Limb (tissue), 2 donors: Measurements from ENCODE around the gene BLOC1S4.

Experiments used
- DNase-seq, 2 donors: peaks; one replicate each; pipeline ENCODE4 v3.0.0-alpha.2; 2016; ENCODE audit errors: extremely low spot score in 2 of 2

BLOC1S4 gene

DNA sequence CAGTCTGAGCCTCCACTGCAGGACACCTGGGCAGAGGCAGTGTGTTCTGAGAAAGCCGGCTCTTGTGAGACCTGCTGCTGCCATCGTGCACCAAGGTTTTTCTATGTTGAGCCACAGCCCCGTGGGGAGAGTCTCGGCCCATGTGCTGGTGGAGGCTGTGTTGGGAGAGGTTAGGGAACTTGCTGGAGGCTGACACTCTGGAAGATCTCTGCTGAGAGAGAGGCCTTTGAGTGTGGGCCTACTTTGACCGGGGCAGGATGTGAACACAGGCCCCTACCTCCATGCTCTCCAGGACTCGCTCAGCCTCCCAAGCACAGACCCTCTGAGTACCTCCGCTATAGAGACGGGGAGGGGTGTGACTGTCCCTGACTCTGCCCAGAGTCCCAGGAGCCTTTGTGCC lies 23.6 kb upstream of the BLOC1S4 start:
- DNase-seq = no peak

DNA sequence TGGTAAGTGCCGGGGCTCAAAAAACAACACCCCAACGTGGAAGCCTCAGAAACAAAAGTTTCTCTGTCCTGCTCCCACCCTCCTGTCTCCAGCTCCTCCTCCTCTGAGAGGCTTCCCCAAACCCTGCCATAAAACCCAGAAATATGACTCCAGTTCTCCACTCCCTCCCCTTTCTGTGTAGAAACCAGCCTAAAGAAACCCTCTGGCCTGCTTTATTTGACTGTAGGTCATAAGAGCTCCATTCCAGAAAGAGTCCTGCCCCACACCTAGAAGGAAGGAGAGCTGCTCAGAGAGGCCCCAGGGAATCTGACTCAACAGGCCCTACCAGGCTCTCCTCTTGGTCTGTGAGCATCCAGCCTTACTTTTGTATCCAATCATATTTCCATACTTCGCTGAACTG lies 23.2 kb upstream of the BLOC1S4 start:
- DNase-seq = no peak

DNA sequence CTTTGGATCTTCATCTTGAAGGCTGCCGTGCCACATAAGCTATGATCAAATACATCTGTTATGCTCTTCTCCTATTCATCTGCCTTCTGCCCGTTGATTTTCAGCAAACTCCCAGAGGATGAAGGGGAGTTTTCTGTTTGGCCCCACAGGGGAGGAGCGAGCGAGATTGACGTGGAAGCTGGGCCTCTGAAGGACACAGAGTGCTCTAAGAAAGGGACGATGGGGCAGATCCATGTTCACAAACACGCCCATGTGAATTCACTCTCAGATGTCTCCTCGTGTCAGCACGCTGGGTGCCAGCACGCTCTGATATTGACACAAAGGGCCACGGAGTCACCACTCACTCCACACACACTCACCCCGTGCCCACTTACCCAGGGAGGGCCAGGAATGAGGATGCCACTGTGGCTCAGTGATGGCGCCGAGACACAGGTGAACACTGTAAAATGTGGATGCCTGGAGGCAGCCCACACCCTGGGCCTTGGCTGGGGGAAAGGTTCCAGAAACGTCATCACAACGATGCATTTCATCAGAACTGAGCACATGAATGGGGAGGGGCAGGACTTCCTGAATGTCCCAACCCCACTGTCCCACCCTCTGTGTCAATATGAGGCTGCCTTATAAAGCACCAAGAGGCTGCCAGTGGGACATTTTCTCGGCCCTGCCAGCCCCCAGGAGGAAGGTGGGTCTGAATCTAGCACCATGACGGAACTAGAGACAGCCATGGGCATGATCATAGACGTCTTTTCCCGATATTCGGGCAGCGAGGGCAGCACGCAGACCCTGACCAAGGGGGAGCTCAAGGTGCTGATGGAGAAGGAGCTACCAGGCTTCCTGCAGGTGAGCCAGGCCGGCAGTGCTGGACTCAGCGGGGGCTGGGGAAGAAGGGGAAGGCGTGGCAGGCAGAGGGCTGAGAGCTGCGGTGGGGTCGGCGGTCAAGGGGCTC lies 22.5 kb upstream of the BLOC1S4 start, which contains the start of gene S100P:
S100P (plus strand) TSS at position 648 of the 946 bp plus-strand sequence; CDS start at position 703, 55 bp downstream.
- no peak for DNase-seq

DNA sequence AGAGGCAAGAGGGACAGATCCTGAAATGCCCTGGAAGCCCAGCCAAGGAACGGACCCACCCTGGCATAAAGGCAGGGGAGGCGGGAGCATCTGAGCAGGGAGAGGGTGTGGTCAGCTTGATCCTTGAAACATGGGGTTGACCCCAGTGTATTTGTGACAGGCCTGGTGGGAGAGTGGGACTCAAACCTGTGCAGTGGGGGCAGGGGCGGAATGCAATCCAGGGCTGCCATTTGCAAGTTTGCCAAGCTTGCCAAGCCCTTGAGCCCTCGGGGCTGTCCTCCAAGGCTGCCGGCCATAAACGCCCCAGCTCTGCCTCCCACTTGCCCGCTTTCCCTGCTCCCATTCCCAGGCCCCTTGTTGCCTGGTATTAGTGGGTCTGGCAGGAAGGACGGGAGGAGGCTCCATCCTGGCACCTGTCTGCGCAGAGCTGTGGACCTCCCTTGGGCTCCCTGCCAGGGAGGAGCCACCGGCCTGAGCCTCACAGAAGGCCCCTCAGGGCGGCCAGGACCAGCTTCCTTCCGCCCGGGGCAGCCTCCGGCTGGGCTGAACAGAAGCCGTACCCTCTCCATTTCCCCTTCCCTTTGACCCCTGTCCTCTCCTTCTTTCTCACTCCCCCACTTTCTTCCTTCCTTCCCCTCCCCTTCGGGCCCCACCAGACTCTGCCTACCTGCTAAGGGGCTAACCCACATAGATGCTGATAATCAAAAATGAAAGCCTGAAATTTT lies 21.6 kb upstream of the BLOC1S4 start:
- DNase-seq = no peak

DNA sequence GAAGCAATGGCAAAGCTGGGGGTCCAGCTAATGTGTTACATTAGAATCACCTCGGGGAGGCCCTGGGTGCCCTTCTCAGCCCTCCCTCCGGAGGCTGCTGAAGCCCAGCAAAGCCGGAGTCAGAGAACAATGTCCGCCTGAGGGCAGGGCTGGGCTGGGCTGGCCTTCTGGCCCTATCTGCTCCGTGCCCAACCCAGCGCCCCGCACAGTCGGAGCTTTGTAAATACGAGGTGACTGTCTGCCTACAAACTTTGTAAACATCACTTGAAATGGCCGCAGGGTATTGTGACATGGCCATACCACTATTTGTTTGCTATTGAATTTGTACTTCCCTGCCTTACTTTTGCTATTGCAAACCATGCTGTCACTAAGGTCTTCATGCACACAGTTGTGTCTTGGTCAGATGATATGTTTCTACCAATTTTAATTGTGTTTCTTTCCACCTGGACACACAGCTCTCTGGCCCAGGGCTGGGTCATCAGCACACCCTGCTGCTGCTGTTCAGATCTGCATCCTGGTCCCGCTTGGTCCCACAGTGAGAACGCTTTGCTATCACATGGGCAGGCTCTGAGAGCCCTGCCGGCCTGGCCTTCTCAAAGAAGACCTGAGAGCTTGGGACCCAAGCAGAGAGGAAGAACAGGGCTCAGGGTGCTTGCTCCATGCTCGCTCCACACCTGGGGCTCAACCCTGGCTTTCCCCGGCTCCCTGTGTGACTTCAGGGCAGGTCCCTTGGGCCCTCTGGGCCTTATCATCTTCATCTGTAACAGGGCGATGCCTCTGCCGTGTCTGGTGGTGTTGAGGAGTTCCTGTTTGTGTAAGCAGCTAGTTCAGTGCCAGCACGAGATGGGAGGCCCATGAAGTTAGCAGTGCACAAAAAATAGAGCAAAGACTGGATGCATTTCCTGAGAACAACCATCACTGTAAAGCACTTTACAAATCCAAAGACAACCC lies 20.0 kb upstream of the BLOC1S4 start:
- DNase-seq = no peak

DNA sequence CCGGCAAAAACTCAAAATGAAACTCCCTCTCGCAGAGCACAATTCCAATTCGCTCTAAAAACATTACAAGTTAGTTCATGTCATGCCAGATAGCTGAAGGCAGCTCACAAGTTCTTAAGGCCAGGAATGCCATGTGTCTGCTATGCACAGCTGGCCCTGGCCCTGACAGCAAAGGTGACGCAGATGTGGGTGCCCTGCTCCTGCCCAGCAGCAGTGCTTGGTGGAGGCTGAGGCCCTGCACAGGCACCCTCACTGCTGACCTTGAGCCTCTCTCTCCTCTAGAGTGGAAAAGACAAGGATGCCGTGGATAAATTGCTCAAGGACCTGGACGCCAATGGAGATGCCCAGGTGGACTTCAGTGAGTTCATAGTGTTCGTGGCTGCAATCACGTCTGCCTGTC lies 19.4 kb upstream of the BLOC1S4 start:
- DNase-seq = no peak

DNA sequence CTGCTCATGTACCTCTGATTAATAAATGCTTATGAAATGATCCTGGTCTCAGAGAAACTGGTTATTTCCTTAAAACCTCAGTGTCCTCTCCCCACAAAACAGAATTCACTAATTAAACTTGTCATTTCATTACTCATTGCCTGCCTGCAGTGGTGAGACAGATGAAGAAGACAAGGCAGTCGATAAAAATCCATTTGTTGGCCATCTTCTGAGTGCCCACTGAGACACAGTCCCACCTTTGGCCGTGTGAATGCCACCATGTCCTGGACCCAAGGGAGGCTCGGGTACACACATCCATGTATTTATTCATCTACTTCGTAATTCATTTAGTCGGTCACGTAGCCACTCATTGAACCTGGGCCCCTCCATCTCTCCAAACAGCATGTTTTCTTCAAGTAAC lies 18.8 kb upstream of the BLOC1S4 start:
- DNase-seq = no peak

DNA sequence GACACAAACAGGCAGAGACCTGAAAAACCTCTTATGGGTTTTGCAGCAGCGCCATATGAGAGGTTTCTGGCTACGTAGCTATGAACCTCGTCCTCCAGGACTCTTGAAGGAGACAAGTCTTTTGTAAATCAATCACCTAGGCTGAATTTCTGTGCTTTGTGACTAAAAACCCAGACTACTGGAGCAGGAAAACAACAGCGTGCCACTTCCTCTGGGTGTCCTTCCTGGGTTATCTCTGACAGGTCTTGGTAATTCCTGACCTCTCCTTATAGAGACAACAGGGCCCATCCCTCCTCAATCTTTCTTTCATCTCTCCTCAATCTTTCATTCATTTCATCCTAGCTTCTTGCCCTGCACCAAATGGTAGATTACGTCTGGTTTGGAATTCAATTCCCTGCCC lies 16.6 kb upstream of the BLOC1S4 start:
- DNase-seq = no peak

DNA sequence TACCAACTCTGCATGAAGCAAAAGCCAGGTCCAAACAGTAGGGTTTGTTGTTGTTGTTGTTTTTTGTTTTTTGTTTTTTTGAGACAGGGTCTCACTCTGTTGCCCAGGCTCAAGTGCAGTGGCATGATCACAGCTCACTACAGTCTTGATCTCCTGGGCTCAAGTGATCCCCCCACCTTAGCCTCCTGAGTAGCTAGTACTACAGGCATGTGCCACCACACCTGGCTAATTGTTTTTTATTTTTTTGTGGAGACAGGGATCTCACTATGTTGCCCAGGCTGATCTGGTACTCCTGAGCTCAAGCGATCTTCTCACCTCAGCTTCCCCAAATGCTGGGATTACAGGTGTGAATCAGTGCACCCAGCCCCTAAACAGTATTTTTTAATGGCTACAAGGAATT lies 16.1 kb upstream of the BLOC1S4 start:
- DNase-seq = no peak

DNA sequence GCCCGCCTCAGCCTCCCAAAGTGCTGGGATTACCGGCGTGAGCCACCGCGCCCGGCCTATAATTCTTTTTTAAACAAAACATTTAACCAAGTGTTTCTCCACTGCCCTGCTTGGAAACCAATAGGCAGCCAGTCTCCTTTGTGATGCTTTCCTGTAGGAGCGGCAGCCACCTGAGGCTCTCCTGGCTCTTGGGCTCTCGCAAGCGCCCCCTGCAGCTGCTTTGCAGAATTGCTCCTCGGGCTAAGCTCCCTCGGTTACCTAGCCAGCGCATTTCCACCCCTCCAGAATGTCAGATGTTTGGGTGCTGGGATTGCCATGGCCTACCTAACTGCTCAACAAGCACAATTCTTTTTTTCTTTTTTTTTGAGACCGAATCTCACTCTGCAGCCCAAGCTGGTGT lies 14.6 kb upstream of the BLOC1S4 start:
- DNase-seq = no peak

DNA sequence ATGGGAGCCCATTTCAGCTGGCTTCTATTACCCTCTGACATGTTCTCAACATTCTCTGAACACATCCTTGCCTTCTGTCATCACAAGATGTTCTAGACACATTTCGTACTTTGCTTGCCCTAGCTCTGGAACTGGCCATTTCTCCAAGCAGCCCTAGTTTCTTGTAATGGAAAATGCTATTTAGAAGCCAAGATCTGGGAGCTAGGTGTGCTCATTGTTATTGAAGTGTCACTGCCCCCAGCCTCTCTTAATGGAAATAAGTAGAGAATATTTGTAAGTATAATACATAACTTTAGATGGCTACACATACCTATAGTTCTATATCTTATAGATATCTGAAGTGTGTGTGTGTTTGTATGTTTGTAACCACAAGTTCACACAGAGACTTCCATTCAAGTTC lies 13.2 kb upstream of the BLOC1S4 start:
- DNase-seq = no peak

DNA sequence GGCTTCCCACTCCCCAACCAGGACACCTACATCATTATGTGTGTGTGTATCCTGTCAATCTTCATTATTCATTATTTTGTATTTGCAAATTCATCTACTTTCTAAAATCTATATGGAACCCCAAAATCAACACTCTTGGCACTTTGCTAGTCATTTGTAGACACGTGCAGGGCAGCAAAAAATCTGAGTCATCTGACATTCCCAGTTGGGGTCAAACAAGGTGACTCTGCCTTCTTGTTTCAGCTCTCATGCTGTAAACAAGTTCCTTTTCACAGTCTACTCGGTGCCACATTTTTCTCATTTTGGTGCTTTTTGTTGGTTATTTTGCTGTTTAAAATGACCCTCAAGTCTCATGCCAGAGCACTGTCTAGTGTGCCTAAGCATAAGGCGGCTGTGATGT lies 12.2 kb upstream of the BLOC1S4 start:
- DNase-seq = no peak

DNA sequence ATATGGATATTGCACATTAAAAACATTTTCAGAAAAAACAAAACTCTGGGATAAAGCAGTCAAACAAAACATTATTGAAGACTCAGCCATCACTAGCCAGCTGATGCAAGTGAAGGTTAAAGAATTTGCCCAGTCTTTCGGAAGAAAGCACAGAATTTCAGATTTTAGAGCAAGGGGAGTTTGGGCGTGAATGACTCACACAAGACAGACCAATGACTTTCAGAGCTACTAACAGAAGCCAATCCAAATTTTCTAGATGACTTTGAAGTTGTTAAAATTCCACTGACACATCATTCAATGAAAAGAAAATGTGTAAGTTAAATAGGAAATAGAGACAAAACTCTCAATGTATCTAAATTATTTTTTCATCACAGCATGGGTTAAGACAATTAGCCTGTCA lies 10.3 kb upstream of the BLOC1S4 start:
- no peak for DNase-seq

DNA sequence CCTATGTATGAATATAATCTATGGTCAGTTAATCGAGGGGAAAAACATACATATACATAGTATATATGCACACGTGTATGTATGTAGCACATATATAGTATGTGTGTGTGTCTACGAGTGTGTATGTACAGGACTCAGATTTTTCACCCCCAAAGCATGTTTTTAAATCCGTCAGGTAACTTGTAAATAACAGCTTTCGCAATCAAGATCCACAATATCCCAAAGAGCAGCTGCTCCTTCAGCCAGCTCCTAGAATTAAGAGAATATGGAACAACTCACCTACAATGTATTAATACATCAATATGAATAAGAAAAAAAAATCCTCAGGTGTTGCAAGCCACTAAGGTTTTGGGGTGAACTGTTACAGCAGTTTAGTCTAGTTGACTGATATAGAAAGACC lies 9.8 kb upstream of the BLOC1S4 start:
- no peak for DNase-seq

DNA sequence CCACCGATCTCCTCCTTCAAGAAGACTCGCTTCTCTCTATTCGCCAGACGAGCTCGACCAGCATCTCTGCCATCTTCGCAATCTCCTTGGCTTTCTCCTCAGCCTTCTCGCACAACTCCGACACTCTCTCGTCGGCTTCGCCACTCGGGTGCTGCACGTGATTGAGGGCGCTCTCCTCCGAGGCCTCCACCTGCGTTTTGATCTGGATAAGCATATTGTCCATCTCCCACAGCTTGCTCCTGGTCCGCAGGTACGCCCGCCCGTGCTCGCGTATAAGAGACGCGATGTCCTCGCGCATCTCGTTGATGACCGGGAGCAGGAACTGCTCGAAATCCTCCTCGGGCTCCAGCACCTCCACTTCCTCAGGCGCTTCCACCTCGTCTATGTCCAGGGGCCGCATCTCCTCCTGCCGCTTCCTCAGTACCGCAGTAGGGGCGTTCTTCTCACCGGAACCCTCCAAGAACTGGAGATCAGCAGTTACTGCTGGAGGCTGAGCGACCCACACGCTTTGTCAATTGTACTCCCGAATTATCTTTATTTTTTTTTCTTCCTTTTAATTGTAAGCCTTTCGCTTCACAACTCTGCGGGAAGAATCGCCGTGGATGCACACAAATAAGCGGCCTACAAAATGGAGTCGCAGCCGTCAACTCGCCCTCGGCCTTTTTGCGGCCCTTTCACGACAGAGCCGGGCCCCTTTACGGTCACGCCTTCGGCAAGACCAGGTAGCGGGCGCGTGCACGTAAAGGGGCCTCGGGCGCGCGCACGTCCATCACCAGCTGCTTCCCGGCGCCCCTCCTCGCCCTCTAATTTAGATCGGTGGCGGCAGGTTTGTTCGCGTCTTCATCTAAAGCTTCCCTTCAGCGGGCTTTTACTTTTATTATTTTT lies 6.5 kb upstream of the BLOC1S4 start, which contains the start of gene MRFAP1L1:
MRFAP1L1 (minus strand) TSS at position 636 of the 885 bp plus-strand sequence; CDS start at position 400, 236 bp downstream.
- peak; percentile 97 to 98 for DNase-seq

DNA sequence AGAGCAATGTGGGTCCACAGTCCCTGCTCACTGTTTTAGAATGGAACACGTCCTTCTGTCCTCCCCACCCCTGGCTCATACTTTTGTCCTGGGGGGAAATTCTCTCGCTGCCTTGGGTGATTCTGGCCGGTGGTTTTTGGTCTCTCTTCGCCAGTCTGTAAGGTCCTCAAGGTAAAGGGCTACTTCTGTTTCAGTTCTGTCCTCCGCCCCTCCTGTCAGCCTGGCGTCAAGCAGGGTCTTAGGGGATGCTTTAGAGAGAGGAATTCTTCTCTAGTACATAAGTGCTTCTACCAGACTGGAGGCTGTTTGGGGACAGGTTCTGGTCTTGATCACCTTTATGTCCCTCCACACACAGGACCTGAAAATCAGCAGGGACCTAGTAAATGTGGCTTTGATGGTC lies 5.7 kb upstream of the BLOC1S4 start:
- DNase-seq = no peak

DNA sequence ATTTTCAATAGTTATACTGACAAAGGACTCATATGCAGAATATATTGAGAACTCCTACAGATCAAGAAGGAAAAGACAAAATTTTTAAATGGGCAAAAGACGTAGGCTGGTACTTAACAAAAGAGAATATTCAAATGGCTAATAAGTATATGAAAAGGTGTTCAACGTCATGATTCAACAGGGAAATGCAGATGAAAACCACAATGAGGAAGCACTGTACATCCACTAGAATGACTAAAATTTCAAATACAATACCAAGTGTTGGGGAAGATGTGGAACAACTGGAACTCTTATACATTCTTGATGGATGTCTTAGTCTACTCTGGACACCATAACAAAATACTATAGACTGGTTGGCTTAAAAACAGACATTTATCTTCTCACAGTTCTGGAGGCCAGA lies 5.0 kb upstream of the BLOC1S4 start:
- DNase-seq = no peak

DNA sequence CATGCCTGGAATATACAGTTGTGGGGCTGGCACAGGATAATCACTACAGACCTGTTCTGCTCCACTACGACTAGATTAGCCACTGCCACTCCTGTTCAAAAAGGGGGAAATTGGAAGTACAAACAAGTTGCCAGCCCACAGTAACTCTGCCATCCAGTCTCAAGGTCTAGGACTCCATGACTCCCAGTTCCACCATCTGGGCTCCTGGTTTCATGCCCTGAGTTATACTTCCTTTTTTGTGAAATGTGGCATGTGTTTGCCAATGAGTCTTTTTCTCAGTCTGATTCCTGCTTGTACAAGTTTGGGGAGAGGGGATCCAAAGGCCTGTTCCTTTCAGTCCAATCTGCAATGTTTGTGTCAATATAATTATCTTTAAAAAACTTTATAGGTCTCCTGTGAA lies 1.0 kb upstream of the BLOC1S4 start:
- no peak for DNase-seq

DNA sequence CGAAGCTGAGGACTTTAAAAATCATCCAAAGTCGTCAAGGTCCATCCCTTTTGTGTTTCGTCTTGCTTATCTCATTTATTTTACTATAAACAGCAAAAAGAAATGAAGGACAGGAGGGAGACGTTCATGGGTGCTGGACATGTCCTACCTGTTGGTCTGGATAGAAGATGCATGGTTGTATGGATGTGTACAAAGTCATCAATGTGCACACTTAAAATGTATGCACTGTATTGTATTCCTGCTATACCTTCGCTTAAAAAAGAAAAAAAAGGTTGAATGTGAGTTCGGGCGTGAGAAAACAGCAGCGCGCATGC lies 313 bp upstream of the BLOC1S4 start:
- DNase-seq = no peak

DNA sequence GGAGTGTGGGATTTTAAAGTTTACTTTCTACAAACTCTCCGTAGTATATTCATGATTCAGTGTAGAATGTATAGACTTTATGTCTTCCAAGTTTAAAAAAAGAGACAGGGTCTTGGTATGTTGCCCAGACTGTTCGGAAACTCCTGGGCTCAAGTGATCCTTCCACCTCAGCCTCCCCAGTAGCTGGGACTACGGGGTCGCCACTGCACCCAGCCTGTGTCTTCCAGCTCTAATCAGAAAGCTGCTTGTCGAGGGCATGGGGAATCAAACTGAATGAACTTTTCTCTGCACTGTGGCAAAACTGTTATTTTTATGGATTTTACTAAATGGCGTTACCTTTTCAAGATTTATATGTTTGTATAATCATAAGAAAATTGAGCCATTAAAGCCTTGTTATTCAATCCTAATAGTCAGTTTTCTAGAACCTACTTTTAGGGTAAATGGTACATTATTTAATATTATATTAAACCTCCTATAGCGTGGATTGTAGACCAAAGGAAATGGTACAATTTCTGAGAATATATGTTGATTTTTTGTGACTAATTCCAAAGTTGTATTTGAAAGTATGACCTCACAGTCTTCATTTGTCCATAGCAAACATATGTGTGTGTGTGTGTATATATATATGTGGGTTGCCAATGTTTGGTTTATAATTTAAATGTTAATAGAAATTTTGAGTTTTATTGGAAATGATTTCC lies 1.1 kb downstream of the BLOC1S4 start:
- no peak for DNase-seq
